OCI-LY1 (cell line): ENCODE measurements around the gene ARHGAP24.
"Not testable (repeated sequence)": the region's sequence is repeated elsewhere in the genome, so short reads cannot be mapped to it uniquely, and the experiment has no call there.

Source experiments
- CTCF ChIP-seq: fragments of 200-600 bp; sonication (generic), shearing (Covaris generic); IDR thresholded peaks from 2 replicates; pipeline ENCODE4 v1.5.1; 2017; ENCODE audit warnings: mild to moderate bottlenecking, antibody characterized with exemption, low read length, moderate library complexity, mixed read lengths
- EZH2 ChIP-seq: fragments of 200-600 bp; sonication (generic), shearing (Covaris generic); IDR thresholded peaks from 2 replicates; pipeline ENCODE4 v1.8.0; 2017; ENCODE audit warnings: borderline replicate concordance, mixed run types, mild to moderate bottlenecking, antibody characterized with exemption, low read length, moderate library complexity, mixed read lengths

- not testable (repeated sequence) for TF ChIP-seq CTCF, EZH2
Measured at GRCh38 chr4:85839981-85840451, 365.1 kb downstream of the ARHGAP24 start.
